Measurements from ENCODE around the gene CD101.

Gene CD101

GRCh38 chr1:117017648-117018047 is 16.1 kb downstream of the CD101 start:
- DNase-seq: no peak

GRCh38 chr1:117020526-117021156 is 19.1 kb downstream of the CD101 start:
- no peak for DNase-seq

DNA sequence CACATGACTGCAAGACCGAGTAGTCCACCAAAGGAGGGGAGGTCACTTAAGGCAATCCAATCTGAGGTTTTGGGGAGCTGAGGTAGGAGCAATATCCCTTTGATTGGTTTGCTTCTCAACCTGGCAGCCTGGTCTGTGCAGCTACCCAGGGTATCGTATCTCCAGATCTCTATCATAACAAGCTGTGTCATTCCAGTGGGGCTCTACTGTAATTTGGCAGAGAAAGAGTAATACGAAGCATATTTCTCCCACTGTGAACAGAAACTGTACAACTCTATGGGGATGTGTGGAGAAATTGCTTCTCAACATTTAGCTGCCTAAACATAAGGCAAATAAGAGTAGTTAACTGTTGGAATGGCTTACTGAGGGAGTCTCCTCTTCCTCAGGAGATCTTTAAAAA is 20.6 kb downstream of the CD101 start:
- DNase-seq: no peak

- no peak for DNase-seq
Observed at GRCh38 chr1:117025568-117025967, 24.0 kb downstream of the CD101 start.

DNA sequence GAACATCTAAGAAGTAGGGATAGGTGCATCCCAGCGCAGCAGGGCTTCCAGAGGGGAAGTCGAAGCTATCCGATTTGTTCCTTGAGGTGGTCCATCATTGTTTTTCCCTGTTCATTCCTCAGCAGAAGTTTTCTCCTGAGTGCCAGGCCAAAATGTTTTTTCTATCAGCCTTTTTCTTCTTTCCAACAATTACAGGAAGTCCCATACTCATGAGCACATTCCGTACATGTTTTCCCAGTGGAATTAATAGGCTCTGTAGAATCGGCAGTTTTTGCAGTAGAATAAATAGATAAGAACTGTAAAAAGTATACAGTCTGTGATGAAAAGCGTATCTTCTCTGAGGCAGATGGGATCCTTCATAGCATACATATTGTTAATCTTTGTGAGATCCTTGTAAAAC is 24.8 kb downstream of the CD101 start:
- no peak for DNase-seq

- no peak for DNase-seq
Observed at GRCh38 chr1:117029685-117030084, 28.1 kb downstream of the CD101 start.

DNA sequence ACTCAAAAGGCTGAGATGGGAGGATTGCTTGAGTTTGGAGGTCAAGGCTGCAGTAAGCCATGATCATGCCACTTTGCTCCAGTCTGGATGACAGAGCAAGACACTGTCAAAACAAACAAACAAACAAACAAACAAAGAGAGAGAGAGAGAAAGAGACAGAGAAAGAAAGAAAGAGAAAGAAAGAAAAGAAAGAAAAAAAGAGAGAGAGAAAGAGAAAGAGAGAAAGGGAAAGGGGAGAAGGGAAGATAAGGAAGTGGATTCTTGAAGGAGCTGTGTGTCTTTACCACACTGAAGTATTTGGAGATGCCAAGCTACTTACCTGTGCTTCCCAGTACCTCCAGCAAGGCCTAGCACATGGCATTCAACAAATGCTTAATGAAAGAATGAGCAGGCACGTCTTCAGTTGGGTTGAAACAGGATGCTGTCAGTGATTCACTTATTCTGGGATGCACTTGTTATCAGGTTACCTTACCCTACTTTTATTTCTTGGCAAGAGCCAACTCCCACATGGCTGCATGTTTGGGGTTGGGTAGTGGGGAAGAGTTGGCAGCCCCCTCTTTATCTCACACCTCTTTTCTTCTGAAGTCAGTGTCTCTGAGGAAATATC is 28.8 kb downstream of the CD101 start:
- DNase-seq: no peak

DNA sequence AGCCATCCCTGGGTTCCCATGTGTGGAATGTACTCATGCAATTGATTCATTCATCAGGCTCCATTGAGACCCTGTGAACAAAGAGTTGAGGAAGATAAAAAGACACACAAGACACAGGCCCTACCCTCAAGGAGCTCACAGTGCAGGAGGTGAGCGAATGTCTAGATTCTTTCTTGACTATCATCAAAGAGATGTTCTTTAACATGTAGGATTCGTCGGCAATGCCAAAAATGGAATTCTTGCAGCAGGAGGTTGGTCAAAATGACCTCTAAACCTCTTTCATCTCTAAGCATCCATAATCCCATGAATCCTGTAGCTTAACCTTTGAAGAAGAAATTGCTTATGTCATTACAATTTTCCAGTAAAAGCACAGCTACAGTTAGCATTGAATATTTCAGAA is 30.7 kb downstream of the CD101 start:
- no peak for DNase-seq

- no peak for DNase-seq
Observed at GRCh38 chr1:117032681-117033539, 31.4 kb downstream of the CD101 start.

DNA sequence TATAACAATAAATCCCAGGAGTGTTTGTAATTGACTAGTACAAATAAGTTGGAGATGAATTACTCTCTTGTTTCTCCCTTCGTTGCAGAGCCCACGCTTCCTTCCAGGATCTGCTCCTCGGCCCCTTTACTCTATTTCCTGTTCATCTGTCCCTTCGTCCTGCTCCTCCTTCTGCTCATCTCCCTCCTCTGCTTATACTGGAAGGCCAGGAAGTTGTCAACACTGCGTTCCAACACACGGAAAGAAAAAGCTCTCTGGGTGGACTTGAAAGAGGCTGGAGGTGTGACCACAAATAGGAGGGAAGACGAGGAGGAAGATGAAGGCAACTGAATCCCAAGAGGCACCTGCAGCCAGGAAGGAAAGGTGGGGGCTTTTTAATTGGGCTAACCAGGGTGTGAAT is 32.2 kb downstream of the CD101 start:
- DNase-seq: no peak

GRCh38 chr1:117034791-117035290 is 33.3 kb downstream of the CD101 start:
- DNase-seq: no peak

GRCh38 chr1:117036018-117036461 is 34.5 kb downstream of the CD101 start:
- DNase-seq: no peak

GRCh38 chr1:117037802-117038201 is 36.2 kb downstream of the CD101 start:
- DNase-seq: no peak

GRCh38 chr1:117038236-117038635 is 36.7 kb downstream of the CD101 start:
- no peak for DNase-seq

DNA sequence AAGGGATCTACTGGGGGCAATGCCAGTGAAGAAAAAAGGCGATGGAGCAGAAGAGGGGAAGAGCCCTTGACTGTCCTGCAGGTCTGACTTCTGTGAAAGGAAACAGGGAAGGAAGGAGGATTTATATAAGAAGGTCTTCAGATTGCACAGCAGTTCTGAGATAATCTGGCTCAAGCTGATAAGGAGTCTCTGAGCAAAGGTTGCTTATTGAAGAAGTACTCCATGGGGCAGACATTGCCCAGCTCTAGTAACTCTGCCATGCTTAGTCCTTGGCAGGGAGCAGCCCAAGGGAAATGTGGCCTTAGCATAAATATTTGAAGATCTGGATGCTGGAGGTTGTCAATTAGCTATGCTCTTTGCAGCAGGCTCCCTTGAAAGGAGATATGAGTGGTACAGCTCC is 42.7 kb downstream of the CD101 start:
- DNase-seq: no peak

DNA sequence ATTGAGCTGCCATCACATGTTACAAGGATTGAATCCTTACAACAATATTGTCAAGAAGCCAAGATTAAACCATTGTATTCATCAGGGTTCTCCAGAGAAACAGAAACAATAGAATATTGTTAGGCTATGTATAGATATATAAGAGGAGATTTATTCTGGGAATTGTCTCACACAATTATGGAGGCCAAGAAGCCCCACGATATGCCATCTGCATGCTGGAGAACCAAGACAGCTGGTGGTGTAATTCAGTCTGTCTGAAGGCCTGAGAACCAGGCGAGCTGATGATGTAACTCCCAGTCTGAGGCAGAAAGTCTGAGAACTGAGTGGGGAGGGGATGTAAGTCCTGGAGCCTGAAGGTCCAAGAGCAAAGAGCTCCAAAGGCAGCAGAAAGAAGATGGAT is 44.1 kb downstream of the CD101 start:
- no peak for DNase-seq

- no peak for DNase-seq
Observed at GRCh38 chr1:117046781-117047180, 45.2 kb downstream of the CD101 start.

DNA sequence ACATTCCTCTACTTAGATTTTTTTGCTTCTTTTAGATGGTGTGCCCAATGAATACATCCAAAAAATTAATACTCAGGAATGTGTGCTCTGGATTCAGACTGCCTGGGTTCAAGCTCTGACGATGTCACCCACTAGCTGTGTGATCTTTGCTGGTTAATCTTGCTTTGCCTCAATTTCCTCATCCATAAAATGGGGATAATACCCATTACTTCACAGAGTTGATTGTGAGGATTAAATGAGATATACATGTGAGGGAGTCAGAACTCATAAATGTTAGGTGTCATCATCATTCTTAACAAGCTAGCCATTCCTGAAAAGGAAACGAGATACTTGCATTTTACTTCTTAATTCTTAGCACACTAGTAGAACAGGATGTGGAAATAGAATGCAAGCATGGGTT is 45.7 kb downstream of the CD101 start:
- no peak for DNase-seq

DNA sequence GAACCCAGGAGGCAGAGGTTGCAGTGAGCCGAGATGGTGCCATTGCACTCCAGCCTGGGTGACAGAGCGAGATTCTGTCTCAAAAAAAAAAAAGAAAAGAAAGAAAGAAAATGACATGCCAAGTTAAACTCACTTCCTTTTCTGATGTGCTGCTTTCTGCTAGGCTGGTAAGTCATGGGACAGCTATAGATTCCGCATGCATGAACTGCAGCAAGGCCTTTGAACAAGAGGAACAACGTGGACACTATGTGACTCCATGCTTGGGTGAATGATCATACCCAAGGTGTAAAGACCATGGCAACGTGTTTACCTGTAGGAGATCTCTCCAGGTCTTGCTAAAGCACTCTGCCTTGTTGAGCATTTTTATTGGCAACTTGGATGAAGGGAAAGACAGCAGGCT is 48.3 kb downstream of the CD101 start:
- DNase-seq: no peak

DNA sequence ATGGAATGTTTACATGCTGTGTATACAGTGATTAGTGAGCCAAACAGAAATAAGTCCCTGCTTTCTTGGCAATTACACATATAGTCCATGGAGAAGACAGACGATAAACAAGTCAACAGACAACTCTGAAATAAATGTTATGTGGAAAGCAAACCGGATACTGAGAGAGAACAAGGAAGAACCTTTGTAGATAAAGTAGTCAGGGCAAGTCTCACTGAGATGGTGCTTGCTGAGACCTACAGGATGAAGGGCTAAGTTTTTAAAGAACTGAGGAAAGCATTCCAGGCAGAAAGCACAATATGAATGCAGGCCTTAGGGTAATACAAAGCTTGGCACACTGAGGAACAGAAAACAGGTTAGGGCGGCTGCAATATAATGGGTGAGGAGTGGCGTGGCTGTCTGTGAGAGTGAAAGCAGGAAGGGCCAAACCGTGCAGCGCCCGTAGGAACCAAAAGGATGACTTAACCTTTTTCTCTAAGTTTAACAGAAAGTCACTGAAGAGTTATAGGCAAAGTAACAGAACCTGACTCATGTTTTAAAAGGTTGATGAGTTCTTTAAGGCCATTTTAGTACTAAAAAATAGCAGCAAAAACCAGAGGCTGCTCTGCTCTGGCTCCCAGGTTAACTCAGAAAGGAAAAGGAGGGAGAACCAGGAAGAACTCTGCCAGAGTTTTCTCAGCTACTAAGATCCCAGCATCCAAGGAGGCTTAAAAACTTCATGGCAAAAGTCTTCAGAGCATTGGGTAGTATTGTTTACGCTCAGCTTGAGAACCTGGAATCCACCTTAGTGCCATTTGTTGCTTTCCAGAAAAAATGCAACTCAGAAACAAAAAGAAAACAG is 49.9 kb downstream of the CD101 start:
- peak; percentile 6 for DNase-seq

DNA sequence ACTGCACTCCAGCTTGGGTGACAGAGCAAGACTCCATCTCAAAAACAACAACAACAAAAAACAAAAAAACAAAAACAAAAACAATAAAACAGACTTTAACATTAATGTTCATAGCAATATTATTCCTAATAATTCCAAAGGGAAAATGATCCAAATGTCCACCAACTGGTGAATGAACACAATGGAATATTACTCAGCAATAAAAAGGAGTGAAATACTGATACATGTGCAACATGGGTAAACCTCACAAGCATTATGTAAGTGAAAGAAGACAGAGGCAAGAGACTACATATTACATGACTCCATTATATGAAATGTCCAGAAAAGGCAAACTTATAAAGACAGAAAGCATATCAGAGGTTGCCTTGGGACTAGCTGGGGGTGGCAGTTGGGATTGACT is 52.5 kb downstream of the CD101 start:
- DNase-seq: no peak

DNA sequence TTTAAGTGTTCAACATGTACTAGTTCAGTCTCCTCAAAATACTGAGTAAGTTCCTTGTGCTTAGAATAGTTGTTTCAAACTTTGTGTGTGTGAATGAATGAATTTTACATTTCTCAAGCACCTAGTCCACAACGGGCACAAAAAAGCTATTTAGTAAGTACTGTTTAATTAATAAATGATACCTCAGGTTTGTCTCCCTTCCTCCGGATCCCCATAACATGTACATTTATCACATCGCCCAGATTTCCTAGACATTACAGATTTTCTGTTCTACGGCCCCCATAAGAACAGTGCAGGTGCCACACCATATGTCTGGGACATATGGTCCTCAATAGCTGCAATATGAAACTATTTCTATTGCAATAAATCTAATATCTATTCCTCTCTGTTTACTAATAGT is 57.2 kb downstream of the CD101 start:
- no peak for DNase-seq

GRCh38 chr1:117059334-117059677 is 57.7 kb downstream of the CD101 start:
- DNase-seq: peak; percentile 64
